COLO668 (cell line): Measurements from ENCODE around the gene MTX1.
"Not testable (repeated sequence)": the region's sequence is repeated elsewhere in the genome, so short reads cannot be mapped to it uniquely, and the experiment has no call there.

Experiments
- DNase-seq: peaks from one replicate; lab custom pipeline; 2025; ENCODE audit not compliant: unreplicated experiment; lab: John Stamatoyannopoulos, UW

MTX1 gene, protein sequence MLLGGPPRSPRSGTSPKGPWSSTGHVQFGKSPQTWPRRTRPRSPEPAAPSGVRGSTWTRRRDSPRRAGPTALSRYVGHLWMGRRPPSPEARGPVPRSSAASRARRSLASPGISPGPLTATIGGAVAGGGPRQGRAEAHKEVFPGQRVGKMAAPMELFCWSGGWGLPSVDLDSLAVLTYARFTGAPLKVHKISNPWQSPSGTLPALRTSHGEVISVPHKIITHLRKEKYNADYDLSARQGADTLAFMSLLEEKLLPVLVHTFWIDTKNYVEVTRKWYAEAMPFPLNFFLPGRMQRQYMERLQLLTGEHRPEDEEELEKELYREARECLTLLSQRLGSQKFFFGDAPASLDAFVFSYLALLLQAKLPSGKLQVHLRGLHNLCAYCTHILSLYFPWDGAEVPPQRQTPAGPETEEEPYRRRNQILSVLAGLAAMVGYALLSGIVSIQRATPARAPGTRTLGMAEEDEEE

DNA sequence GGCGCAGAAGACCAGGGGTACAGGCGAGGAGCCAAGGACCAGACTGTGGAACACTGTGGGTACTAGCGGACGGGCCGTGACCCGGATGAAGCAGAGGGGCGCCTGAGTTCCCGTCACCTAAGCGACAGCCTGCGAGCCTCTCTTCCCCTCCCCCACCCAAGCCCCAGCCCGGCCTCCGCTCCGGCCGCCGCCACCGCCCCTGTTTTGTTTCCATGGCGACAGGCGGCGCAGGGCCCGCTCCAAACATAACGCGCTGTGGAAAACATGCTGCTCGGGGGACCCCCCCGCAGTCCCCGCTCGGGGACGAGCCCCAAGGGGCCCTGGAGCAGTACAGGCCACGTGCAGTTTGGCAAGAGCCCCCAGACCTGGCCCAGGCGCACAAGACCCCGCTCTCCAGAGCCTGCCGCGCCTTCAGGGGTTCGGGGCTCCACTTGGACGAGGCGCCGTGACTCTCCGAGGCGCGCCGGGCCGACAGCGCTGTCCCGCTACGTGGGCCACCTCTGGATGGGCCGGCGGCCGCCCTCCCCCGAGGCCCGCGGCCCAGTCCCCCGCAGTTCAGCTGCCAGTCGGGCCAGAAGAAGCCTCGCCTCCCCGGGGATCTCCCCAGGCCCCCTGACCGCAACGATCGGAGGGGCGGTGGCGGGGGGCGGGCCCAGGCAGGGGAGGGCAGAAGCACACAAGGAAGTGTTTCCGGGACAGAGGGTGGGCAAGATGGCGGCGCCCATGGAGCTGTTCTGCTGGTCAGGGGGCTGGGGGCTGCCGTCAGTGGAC is at the start of gene MTX1:
MTX1 (plus strand) TSS at position 155 of the 771 bp plus-strand sequence; CDS start at position 265, 110 bp downstream.
- peak; percentile 93 for DNase-seq

DNA sequence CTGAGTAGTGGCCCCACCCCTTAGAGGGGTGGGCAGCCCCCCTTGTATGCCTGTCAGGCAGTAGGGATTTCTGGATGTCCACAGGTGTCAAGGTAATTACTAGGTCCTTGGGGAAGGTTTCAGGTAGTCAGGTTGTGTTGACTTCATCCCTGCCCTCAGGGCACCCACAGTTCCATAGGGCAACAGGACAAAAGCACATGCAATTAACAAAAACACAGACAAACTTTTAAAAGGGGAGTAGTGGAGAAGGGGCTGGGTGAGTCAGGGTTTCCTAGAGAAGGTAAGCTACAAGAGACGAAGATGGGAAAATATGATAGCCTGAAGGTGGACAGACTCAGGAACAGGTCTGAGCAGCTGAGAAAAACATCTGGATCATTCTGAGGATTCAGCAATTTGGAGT is 49.5 kb upstream of the MTX1 start:
- no peak for DNase-seq

DNA sequence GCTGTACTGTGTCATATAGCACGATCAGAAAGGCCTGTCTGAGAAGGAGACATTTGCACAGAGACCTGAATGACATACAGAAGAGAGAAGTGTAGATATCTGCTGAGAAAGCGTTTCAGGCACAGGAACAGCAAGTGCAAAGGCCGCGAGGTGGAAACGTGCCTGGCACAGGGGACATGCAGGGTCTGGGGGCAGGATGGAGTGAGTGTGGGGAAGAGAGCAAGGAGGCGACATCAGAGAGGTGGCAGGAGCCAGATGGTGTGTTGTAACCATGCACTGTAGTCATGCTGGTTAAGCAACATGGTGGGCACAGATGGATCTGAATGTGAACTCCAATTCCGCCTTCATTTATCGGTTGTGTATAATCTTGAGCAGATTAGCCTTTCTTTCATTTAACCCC is 48.4 kb upstream of the MTX1 start:
- DNase-seq: no peak

DNA sequence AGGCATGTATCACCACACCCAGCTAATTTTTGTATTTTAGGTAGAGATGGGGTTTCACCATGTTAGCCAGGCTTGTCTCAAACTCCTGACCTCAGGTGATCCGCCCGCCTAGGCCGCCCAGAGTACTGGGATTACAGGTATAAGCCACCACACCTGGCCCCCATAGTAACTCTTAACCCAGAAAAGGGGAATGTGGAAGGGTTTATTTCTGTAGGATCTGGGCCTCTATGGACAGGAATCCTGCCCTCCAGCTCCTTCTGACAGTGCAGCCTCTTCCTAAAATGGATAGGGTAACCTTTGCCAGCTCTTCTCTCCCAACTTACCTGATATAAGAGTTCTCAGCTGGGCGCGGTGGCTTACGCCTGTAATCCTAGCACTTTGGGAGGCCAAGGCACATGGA is 45.9 kb upstream of the MTX1 start:
- not testable (repeated sequence) for DNase-seq

DNA sequence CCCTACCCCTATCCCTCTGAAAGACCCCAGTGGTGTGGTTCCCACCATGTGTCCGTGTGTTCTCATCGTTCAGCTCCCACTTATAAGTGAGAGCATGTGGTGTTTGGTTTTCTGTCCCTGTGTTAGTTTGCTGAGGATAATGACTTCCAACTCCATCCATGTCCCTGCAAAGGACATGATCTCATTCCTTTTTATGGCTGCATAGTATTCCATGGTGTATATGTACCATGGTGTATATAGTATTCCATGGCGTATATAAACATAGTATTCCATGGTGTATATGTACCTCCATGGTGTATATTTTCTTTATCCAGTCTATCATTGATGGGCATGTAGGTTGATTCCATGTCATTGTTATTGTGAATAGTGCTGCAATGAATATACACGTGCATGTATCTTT is 44.7 kb upstream of the MTX1 start:
- not testable (repeated sequence) for DNase-seq

DNA sequence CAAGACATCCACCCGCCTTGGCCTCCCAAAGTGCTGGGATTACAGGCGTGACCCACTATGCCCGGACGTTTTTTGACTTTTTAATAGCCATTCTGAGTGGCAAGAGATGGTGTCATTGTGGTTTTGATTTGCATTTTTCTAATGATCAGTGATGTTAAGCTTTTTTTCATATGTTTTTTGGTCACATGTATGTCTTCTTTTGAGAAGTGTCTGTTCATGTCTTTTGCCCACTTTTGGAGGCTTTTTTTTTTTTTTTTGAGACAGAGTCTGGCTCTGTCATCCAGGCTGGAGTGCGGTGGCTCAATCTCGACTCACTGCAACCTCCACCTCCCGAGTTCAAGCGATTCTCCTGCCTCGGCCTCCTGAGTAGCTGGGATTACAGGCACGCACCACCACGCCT is 43.9 kb upstream of the MTX1 start:
- not testable (repeated sequence) for DNase-seq

DNA sequence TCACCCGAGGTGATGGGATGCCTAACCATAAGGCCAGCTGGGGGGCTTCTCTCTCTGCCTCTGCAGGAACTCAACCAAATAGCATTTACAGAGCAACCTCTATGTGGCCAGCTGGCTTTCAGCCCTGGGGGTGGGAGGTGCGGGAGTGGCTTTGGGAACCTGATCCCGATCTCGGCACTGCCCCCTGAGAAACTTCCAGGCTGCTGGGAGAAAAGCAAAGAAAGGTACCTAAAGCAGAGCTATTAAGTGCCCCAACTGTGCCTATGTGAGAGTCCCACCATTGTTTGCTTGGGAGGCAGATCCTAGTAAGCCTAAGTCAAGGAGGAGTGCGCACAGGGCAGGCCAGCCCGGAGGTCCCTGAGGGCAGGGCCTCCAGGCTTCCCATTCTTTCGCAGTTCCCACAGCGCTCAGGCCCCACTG is 42.4 kb upstream of the MTX1 start:
- no peak for DNase-seq

DNA sequence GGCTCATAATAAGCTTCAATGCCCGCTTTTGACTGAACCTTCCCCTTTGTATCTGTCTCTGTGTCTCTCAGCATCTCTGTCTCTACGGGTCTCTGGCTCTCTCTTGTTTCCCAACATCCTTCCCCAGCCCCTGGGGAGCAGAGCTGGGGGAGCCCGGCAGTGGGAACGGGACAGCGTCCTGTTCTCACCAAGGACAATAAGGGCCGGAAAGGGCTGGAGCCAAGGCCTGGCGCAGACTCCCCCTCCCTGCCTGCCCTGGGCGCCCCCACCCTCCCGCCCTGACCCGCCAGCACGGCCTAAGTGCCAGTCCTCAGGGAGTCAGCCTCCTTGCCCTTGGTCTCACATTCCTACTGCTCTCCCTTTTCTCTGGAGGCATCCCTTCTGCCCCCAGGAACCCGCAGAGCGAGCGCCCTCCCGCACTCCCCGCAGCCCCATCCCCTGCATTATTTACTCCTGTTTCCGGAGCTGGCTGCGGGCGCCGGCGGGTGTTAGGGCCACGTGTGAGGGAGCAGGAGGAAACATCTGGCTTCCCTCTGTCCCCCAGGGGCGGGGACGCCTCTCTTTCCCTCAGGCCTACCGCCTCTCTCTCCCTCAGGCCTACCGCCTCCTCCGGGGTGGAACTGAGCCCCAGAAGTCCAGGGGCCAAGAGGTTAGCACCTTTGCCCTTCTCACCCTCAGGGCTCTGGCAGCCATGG is 41.9 kb upstream of the MTX1 start:
- peak; percentile 31 for DNase-seq

DNA sequence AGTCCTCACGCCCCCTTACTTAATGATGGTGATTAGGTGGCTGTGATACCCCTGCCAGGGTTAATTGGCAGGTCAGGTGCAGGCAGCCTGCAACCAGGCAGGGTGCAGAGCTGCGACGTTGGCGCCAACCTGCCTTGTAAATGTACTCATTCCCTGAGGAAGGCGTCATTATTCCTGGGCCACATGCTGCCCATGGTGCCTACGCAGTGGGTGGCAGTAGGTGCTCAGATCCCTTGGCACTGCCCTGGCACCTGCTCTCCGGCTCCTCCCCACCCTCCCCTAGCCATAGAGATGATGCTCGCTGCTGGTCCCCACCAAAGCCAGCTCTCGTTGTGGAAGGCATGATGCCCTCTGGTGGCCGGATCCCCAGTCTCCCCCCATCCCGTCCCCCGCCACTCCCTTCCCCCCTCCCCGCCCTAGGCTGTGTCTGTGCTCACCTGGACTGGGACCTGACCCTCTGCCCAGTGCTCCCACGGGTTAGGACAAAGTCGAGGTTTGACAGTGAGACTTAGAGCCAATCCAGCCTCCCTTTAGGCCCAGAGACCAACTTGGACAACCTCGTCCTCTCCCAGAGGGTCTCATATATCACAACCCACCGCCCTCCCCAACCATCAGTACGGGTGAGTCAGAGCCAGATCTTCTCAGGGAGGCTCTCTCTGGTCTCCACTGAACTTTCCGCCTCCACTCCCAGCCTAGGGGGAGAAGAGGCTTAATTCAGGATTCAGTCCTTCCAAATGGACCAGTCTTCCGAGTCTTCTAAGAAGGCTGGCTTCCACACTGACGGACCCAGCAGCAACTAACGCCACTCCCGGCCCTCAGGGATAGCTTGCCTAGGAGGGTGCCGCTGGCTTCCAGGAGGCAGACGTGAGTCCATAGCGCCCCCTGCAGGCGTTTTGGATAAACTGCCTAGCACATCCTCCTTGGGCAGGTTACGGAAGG is 41.1 kb upstream of the MTX1 start:
- peak; percentile 92 for DNase-seq

DNA sequence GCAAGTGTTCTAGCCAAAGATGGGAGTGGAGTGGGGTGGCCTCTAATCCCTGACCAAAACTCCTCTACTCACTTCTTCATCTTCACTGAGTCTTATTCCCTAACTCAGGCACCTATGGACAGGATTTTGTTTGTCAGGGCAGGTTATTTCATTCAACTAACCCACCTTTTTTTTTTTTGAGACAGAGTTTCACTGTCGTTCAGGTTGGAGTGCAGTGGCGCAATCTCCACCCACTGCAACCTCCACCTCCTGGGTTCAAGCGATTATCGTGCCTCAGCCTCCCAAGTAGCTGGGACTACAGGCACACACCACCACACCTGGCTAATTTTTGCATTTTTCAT is 40.4 kb upstream of the MTX1 start:
- DNase-seq: not testable (repeated sequence)

DNA sequence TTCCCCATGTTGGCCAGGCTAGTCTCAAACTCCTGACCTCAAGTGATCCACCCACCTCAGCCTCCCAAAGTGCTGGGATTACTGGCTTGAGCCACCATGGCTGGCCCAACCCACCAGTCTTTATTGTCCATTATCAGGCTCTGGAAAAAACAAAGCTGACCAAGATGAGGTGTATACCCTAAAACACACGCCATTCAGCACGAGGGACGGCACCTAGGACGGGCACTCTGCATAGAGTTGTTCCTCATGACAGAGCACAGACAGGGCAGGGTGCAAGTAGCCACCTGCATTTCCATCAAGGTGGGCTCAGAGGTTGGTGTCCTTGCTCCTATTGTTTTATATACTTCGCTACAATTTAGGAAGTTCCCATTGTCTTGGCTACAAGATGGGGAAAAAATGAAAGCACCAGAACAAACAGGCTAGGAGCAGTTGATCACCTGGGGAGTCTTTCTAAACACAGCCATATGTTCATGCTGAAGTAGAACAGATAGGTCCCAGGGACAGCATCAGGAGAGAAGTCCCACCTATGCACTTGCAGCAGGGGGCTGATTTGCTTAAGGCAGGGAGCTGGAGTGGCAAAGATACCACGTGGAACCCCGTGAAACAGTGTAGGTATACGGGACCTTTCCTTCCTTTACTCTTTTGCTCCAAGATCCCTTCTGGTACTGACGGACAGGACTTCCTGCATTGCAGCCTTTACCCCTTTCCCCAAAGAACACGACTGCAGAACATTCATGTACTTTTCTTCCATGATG is 39.9 kb upstream of the MTX1 start:
- DNase-seq: no peak

DNA sequence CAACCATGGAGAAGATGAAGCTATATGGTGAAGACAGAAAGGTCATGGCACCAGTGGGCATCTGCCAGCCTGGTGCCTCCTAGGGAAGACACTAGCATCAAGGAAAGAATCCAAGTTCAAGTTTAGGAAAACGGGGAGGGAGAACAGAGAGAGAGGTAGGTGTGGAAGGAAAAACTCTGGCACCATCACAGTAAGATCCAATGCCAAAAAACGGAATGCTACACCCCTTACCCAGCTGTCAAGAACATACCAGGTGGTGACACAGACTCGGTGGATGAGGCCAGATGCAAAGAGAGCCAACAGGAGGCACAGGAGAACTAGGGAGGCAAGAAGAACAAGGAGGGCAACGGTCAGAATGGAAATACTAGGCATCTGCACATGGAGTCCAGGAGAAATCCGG is 39.0 kb upstream of the MTX1 start:
- no peak for DNase-seq

DNA sequence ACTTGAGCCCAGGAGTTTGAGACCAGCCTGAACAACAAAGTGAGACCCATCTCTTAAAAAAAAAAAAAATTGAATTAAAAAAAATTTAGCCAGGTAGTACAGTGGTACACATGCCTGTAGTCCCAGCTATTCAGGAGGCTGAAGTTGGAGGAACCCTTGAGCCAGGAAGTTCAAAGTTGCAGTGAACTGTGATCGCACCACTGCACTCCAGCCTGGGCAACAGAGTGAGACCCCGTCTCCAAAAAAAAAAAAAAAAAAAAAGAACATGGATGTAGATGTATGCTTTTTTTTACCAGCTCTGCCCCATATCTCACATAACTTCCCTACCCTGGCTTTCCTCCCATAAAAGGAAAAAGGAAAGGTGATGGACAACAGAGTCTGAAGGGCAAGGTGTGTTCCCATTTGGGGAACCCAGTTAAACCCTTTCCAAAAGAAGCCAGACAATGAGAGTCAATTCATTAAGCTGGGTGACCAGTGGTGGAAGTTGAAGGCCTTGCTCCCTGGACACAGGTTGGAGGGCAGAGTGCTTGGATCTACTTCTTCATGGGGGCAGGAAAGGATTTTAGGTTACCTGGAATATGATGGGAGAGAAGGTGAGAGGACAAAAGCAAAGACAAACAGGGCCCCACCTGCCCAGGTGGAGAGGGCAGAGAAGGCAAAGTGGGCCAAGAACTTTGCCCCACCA is 38.3 kb upstream of the MTX1 start:
- no peak for DNase-seq

DNA sequence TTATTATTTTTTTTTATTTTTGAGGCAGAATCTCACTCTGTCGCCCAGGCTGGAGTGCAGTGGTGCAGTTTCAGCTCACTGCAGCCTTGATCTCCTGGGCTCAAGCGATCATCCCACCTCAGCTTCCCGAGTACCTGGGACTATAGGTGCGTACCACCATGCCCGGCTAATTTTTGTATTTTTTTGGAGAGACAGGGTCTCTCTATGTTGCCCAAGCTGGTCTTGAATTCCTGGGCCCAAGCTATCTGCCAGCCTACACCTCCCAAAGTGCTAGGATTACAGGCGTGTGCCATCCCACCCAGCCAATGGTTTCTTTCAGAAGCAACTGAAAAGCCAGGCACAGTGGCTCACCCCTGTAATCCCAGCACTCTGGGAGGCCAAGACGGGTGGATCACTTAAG is 37.7 kb upstream of the MTX1 start:
- DNase-seq: no peak

DNA sequence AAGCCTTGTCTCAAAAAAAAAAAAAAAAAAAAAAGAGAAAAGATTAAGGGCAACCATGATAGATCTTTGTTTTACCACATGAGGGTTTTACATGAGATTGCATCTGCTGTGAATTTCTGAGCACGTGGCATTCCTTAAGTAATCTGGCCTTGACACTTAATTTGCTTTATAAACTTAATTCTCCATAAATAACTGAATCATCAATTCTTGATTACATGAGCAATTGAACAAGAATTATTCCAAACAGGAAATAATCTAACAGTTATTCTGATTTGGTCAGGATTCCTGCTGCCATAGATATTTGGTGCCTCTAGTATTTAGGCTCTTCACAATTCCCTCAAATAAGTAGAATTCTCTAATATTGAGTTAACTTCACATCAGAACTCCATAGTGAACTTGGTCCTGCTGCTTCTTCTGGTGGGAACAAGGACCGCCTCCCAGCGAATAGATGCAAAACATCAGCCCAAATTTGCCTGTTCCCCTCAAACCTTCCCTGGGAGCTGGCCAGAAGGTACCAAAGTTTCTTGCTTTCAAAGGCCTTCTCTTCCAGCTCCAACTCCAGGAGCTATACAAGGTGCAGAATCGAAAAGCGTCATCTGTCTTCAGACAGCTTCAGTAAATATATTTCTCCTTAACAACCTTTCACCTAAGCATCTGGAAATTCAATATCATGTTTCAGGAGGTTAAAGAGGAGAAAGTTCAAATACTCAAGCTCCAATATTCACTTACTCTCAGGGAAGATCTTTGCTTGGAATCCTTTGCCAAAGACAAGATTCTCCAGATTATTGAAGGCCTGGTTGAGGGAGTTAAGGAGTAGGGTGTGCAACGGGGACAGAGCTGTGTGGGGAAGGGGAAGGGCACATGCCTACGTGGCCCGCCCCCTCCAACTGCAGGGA is 36.4 kb upstream of the MTX1 start:
- DNase-seq: no peak

DNA sequence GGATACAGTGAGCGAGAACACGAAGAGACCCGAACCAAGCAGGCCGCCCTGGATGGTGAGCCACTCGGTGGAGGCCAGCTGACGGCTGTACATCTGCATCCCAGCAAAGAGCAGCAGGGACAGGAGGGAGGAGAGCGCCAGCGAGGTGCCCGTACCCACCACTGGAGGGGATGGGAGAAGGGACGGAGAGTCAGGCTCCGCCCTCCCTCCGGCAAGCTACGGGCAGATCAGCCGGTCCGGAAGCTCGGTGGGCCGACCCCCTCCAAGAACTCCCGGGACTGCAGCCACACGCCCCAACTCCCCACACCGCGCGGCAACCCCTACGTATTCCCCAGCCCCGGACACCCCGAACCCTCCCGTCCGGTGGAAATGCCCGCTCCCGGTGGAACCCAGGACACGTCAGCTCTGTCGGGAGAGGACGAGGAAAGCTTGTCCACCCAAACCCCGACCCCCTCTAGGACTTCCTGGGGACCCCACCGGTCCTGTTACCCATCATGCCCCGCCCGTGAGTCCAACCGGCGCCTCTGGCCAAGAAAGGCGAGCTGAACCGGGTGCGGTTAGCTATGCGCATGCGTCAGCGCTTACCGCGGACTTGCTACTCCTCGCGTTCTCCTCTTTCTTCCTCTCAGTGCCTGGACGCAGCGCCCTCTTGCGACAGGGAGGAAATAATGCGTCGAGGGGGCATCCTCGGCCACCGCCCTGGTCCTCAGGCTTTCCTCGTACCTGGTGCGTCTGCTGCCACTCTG is 35.6 kb upstream of the MTX1 start, which contains the start of gene KRTCAP2:
KRTCAP2 (minus strand) TSS at position 573 of the 746 bp plus-strand sequence; CDS start at position 493, 80 bp downstream.
- peak; percentile 98 for DNase-seq
